ENCODE data around the gene VKORC1. TPM values are rescaled to one million over a fixed set of nuclear protein-coding genes. Genes with fewer than 3 reads are reported as not detected.

The VKORC1 gene
- total RNA-seq, 4 donors from 2014 or later, result 93.6 to 119 (median 107) TPM

DNA sequence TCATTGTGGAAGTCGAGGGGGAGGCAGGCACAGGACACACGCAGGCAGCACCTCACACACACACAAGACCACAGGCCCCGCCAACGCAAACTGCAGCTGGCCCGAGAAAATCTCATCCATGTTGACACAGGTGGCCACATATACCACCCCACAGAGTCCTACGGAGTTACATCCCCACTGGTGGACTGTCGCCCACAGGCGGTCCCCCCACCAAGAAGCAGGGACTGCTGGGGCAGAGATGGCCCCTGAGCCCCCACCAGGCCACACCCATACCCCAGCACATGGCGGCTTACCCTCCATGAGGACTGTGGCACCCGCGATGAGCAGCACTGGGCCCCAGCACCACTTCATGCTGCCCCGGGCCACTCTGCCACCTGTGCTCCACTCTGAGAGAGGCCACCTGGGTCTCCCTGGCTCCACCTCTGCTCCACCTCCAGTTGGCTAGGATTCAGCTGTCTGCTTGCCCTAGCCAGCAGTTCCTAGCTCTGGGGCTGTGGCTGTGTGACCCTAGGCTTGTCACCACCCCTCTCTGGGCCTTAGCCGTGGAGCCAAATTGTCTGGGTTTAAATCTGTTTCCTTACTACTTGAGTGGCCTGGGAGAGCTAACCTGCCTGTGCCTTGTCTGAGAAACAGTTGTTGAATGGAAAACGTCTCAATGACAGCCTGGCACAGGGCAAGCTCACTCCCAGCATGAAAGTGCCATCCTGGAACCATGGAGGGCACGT is 6.0 kb downstream of the VKORC1 start, which contains the start of gene PRSS53:
PRSS53 (minus strand) TSS at position 485 of the 725 bp plus-strand sequence; CDS start at position 351, 134 bp downstream.
- Histone ChIP-seq H3K9me3 (no peaks in the 10 kb centered on the region), H3K36me3 (peaks cover 0 to 85% of the 10 kb centered on the region in 2 donors), H3K4me1 (peaks cover 0 to 14% (median 6%) of the 10 kb centered on the region in 3 donors), H3K4me3 (no peak within 1 kb of the TSS), H3K27ac (no peak within 1 kb of the TSS), H3K27me3 (no peaks in the 10 kb centered on the region)
- TF ChIP-seq POLR2A (IDR thresholded peaks at IDR 0.05) (no peak), EP300 (IDR thresholded peaks at IDR 0.05) (no peak), POLR2AphosphoS5 (IDR thresholded peaks at IDR 0.05) (no peak)
- TF ChIP-seq, protein P1, sequence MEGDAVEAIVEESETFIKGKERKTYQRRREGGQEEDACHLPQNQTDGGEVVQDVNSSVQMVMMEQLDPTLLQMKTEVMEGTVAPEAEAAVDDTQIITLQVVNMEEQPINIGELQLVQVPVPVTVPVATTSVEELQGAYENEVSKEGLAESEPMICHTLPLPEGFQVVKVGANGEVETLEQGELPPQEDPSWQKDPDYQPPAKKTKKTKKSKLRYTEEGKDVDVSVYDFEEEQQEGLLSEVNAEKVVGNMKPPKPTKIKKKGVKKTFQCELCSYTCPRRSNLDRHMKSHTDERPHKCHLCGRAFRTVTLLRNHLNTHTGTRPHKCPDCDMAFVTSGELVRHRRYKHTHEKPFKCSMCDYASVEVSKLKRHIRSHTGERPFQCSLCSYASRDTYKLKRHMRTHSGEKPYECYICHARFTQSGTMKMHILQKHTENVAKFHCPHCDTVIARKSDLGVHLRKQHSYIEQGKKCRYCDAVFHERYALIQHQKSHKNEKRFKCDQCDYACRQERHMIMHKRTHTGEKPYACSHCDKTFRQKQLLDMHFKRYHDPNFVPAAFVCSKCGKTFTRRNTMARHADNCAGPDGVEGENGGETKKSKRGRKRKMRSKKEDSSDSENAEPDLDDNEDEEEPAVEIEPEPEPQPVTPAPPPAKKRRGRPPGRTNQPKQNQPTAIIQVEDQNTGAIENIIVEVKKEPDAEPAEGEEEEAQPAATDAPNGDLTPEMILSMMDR (IDR thresholded peaks at IDR 0.05), result no peak
- ATAC-seq, result no peak
- WGBS, 2 donors (ENCODE audit: low coverage in 1 of 2), result 62 to 83% methylated on average over 5 to 8 of the region's 15 CpGs

- Histone ChIP-seq H3K27me3 (no peaks in the 10 kb centered on the region), H3K9me3 (no peaks in the 10 kb centered on the region), H3K36me3 (peaks cover 0 to 92% of the 10 kb centered on the region in 2 donors), H3K4me3 (no peak overlapping the region), H3K4me1 (peaks cover 0 to 10% (median 1%) of the 10 kb centered on the region in 3 donors), H3K27ac (no peak overlapping the region)
- TF ChIP-seq POLR2A (IDR thresholded peaks at IDR 0.05) (no peak), EP300 (IDR thresholded peaks at IDR 0.05) (no peak), POLR2AphosphoS5 (IDR thresholded peaks at IDR 0.05) (no peak)
- TF ChIP-seq, protein P1 (IDR thresholded peaks at IDR 0.05), result no peak
- ATAC-seq, result no peak
- 58% methylated on average over 2 of the region's 5 CpGs; no CpG with 5 or more reads in 1 of the 2 donors for WGBS, 2 donors (ENCODE audit: low coverage in 1 of 2)
These were observed 6.6 kb downstream of the VKORC1 start for GRCh38 chr16:31087971-31088370.

- H3K4me3 ChIP-seq, result no peak overlapping the region
- TF ChIP-seq, protein P1 (IDR thresholded peaks at IDR 0.05), result no peak
- TF ChIP-seq POLR2A (IDR thresholded peaks at IDR 0.05) (no peak), EP300 (IDR thresholded peaks at IDR 0.05) (no peak), POLR2AphosphoS5 (IDR thresholded peaks at IDR 0.05) (no peak)
- WGBS, 2 donors (ENCODE audit: low coverage in 1 of 2), result 80% methylated on average over 2 of the region's 8 CpGs; no CpG with 5 or more reads in 1 of the 2 donors
- no peaks in the 10 kb centered on the region for H3K9me3 ChIP-seq
- ATAC-seq, result no peak
- peaks cover 0 to 95% of the 10 kb centered on the region in 2 donors for H3K36me3 ChIP-seq
- H3K27me3 ChIP-seq, result no peaks in the 10 kb centered on the region
- H3K27ac ChIP-seq, result no peak overlapping the region
- H3K4me1 ChIP-seq, result peaks cover 0 to 10% (median 2%) of the 10 kb centered on the region in 3 donors
These were observed 7.1 kb downstream of the VKORC1 start for GRCh38 chr16:31087481-31087880.

DNA sequence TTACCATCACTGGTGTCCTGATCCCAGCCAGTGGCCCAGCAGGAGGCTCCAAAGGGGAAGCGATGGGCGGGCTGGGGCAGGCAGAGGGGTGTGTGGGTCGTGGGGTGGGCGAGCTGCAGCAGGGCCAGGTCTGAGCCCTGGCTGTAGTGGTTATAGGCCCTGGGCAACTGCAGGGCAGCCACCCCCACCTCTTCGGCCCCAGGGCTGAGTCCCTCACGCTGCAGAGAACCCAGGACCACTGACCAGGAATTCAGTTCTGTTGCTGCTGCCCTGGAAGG is 8.0 kb downstream of the VKORC1 start:
- Histone ChIP-seq H3K9me3 (no peaks in the 10 kb centered on the region), H3K27me3 (no peaks in the 10 kb centered on the region), H3K27ac (no peak overlapping the region), H3K4me1 (peaks cover 0 to 17% (median 3%) of the 10 kb centered on the region in 3 donors), H3K36me3 (peaks cover 0 to 100% of the 10 kb centered on the region in 2 donors), H3K4me3 (no peak overlapping the region)
- TF ChIP-seq EP300 (IDR thresholded peaks at IDR 0.05) (no peak), POLR2AphosphoS5 (IDR thresholded peaks at IDR 0.05) (no peak), POLR2A (IDR thresholded peaks at IDR 0.05) (no peak)
- TF ChIP-seq, protein P1 (IDR thresholded peaks at IDR 0.05), result no peak
- WGBS, 2 donors (ENCODE audit: low coverage in 1 of 2), result no CpG with 5 or more reads among the region's 6 CpGs
- no peak for ATAC-seq
